GM12891 (cell line): ENCODE measurements around the gene CFDP1.

ENCODE experiments used
- POLR2A ChIP-seq: IDR thresholded peaks from 2 replicates; pipeline ENCODE4 v1.6.1; 2011; ENCODE audit warnings: low read depth, low read length, control low read depth
- POLR2AphosphoS5 ChIP-seq: IDR thresholded peaks from 2 replicates; pipeline ENCODE4 v1.6.1; 2011; ENCODE audit warnings: low read depth, low read length, control low read depth
- POU2F2 ChIP-seq: IDR thresholded peaks from 2 replicates; pipeline ENCODE4 v1.6.1; 2011; ENCODE audit warnings: low read depth, mild to moderate bottlenecking, control low read depth, low read length, moderate library complexity
- SPI1 ChIP-seq: IDR thresholded peaks from 2 replicates; pipeline ENCODE4 v1.6.1; 2011; ENCODE audit warnings: low read depth, low read length, control low read depth
- TAF1 ChIP-seq: IDR thresholded peaks from 2 replicates; pipeline ENCODE4 v1.6.1; 2011; ENCODE audit warnings: low read depth, low read length, control low read depth

DNA sequence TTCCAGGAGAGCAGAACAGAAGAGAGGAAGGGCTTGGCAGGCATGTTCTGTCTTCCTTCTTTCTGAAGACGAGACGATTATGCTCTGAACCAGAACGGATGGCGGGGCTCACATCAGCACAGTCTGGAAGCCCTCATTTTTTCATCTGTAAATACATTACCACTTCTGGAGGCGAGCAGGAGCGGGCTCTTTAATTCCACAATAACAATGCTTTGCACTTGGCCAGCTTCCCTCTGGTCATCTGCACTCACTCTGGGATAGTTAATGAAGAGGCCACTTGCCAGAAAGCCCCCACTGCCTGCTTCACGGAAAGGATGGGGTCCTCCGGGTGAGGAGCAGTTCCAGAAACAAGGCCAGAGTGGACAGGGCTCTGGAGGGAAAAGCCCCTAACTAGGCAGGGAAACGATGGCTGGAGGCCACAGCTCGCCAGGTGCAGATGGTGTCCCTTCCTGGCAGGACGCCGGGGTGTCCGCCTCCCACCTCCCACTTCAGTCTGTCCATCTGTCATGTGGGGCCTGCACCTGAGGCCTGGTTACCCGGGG, 168.8 kb downstream of the CFDP1 start:
- TF ChIP-seq POLR2AphosphoS5 (no peak), POLR2A (no peak), SPI1 (no peak), TAF1 (no peak), POU2F2 (no peak)
